Skeletal muscle cell (primary cell): Measurements from ENCODE around the gene SLC10A3.
"Not testable (repeated sequence)": the region's sequence is repeated elsewhere in the genome, so short reads cannot be mapped to it uniquely, and the experiment has no call there.

Experiments
- DNase-seq: peaks from one replicate; pipeline ENCODE4 v3.0.0-alpha.2; 2010; ENCODE audit warnings: low read depth
- H3K4me3 ChIP-seq: 2 replicates; pipeline ENCODE4 v1.5.1; 2011; ENCODE audit warnings: low read depth, mild to moderate bottlenecking, control low read depth, low read length, moderate library complexity

SLC10A3 gene

DNA sequence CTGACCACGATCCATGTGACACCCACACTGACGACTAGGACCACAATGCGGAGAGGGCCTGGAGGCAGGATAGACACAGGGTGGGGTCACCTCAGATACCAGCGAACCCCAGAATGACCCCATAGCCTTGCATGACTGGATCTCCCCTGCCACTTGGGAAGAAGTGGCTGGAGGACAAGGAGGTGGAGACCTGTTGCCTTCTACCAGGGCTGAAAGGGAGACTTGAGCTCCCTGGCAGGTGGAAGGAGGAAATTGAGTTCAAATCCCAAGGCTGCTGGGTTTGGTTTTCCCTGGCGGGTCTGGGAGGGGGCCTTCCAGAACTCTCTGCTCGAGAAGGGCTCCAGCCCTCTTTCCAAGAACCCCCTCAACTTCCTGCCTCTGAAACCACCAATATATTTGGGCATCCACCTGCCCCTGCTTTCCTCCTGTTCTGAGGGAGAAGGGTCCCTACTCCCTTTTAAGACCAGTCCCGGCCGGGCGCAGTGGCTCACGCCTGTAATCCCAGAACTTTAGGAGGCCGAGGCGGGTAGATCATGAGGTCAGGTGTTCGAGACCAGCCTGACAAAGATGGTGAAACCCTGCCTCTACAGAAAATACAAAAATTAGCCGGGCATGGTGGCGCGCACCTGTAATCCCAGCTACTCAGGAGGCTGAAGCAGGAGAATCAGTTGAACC, 22.6 kb upstream of the SLC10A3 start:
- no peak for DNase-seq
- H3K4me3 ChIP-seq, result no peak overlapping the region

DNA sequence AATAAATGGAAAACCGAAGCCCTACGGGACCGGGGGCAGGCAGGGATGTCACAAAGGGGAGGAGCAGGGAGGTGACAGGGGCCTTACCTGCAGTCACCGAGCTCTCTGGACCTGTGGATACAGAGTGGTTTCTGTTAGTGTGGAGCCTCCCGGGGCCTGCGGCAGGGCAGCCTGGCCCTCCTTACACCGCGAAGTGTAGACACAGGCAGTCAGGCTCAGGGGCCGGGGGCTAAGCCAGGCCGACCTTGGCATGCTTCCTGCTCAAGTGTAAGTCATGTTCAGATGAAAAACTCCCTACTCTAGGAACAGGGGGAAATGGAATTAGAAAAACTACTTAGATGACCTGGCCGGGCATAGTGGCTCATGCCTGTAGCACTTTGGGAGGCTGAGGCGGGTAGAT, 21.3 kb upstream of the SLC10A3 start:
- no peak for DNase-seq
- no peak overlapping the region for H3K4me3 ChIP-seq

DNA sequence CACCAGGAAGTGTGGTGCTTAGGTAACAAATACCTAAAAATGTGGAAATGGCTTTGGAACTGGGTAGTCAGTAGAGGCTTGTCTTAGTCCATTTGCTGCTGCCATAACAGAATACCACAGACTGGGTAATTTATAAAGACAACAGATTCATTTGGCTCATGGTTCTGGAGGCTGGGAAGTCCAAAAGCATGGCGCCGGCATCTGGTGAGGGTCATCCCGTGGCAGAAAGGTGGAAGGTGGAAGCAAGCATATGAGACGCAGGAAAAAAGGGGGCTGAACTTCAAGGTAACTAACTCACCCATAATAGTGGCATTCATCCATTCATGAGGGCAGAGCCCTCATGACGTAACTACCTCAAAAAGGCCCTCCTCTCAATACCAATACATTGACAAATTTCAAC, 19.0 kb upstream of the SLC10A3 start:
- DNase-seq, result no peak
- no peak overlapping the region for H3K4me3 ChIP-seq

DNA sequence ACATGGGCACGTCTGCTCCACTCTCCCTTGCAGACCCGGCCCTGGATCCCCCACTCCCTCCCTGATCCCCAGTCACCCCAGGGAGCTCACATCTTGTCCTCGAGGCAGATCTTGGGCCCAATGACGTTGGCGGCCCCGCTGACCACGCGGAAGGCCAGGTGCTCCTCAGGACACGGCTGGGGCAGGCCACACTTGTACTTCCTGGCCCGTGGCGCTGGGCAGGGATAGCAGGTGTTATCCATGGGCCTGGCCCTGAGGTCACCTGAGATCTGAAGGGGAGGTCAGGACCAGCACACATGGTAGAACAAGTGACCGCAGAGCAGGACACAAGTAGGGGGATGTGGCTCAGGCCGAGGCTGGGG, 17.9 kb upstream of the SLC10A3 start:
- no peak overlapping the region for H3K4me3 ChIP-seq
- DNase-seq, result no peak

DNA sequence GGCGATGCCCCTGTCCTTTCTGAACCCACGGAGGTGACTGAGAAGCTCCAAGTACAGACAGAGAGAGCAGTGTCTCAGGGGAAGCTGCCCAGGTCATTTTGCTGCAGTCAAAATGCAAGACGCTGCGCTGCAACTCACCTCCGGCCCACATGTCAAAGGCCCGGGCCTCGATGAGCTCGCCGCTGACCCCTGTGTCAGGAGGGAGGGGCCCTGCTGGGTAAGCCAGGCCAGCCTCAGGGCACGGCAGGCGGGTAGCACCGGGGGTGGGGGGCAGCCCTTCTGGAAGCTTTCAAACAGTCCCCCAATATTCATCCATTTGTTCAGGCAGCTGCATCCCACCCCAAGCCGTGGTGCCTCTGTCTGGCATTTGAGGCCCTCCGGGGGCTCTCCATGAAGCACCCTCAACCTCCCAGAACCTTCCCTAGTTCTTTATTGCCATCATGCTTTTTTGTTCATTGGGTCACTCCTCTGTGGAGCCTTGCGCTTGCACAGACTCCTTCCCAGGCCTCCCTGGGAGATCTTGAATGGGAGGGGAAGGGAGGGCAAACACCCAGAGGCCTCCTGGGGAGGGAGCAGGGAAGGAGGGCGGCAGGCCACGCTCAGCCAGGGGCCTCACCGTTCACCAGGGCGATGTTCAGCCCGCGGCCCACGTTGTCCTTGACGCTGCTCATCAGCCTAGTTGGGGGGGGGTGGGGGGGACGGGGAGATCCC, 17.4 kb upstream of the SLC10A3 start:
- no peak for DNase-seq

DNA sequence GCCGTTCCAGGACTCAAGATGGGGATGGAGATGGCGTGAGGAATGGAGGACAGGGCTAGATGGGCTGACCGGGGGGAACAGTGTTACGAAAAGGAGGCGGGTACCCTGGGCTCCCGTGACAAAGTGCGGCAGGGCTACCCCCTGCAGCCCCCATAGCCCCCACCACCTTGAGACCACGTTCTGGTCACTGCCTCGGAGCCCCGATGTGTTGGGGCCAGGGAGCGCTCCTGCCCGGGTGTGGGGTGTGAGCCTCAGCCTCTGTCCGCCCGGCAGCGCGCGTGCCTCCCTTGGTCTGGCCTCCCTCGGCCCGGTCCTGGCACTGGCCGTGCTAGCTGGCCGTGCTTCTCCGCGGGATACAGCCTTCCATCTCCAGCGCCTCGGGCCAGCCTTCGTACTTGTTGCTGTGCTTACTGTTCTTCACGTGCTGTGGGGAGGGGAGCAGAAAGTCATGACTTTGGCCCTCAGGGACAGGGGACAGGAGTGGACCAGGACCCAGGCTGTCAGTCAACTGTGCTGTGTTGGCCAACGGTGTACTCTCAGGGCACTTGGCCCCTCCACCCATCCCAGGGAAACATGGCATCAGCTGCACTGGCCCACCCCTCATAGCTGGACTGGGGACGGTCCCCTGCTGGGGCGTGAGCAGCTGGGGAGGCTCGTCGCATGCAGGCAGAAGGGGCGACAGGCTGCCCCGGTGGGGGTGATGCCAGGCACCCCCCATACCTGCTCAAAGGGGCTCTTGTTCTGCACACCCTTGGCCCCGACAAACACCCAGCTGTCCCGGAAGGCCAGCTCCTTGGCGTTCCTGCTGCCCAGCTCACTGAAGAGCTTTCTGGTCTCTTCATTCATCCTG, 16.3 kb upstream of the SLC10A3 start:
- DNase-seq, result no peak
- no peak overlapping the region for H3K4me3 ChIP-seq

More for the DNA sequence above, 17.4 kb upstream of the SLC10A3 start:
- no peak overlapping the region for H3K4me3 ChIP-seq

DNA sequence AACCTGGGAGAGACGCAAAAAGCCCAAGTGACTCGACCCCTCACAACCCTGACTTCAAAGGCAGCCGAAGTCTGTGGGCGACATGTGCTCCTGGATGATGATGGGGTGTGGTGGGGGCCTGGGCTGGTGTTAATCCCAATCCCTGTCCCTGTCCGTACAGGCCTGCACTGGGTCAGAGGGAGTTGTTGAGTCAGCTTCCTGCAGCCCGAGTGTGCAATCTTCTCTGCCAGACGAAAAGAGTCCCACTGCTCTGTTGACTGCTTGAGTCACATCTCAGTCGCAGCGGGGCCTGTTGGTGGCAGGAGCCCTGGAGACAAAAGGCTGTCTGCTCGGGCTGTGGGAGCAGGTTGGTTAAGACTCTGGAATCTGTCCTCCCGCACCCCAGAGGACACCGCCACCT, 15.3 kb upstream of the SLC10A3 start:
- H3K4me3 ChIP-seq, result no peak overlapping the region
- DNase-seq, result no peak

DNA sequence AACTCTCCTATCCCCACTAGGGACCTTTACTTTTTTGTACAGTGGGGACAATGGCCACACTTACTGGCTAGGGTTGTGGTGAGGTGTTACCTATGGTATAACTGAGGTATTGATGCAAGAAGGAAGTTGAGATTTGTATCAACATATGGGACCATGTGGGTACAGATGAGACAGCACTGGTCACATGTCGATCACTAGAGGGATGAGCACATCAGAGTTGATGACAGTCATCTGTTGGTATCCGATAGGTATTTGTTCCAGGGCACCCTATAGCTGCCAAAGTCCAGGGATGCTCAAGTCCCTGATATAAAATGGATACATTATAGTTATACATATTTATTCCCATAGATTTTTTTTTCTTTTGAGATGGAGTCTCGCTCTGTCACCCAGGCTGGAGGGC, 12.6 kb upstream of the SLC10A3 start:
- DNase-seq, result no peak
- H3K4me3 ChIP-seq, result no peak overlapping the region

DNA sequence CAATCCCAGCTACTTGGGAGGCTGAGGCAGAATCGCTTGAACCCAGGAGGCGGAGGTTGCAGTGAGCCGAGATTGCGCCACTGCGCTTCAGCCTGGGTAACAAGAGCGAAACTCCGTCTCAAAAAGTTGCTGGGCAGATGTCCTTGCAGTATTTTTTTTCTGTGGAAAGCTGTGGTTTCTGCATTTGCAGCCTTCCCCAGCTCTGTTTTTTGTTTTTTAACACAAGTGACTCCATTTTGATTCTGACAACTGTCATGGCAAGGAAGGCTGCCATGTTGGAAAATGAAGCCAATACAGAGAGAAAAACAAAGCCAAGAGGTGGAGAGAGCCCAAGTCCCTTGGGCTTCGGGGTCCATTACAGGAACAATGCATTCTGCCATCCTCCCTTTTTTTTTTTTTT, 11.7 kb upstream of the SLC10A3 start:
- no peak overlapping the region for H3K4me3 ChIP-seq
- no peak for DNase-seq

DNA sequence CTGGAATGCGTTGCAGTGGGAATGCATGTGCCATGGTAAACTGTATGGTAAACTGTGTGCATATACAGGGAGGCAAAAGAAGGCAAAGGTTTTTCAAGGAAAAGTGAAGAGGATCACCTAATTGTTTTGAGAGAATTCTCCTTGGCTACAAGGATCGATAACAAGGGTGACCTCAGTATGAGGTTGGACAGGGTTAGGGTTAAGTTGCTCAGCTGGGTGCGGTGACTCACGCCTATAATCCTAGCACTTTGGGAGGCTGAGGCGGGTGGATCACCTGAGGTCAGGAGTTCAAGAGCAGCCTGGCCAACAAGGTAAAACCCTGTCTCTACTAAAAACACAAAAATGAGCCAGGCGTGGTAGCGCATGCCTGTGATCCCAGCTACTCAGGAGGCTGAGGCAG, 11.0 kb upstream of the SLC10A3 start:
- not testable (repeated sequence) for DNase-seq

DNA sequence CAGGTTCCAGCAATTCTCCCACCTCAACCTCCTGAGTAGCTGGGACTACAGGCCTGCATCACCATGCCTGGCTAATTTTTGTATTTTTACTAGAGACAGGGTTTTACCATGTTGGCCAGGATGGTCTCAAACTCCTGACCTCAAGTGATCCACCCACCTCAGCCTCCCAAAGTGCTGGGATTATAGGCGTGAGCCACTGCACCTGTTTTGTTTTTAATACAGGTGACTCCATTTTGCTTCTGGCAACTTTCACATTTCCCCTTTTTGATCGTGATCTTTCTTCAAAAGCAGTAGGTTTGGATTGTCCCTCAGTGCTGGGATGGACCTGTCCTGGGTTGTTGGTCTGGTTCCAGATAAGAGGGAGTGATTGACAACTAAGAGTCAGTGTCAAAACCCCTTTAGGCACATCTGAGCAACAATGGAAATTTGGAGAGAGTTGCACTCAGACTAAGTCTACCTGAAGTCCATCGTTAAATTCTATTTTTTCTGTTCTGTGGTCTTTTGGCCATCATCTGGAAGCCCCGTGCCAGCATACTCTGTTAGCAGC, 6.2 kb upstream of the SLC10A3 start:
- H3K4me3 ChIP-seq, DNase-seq: not testable (repeated sequence)

More for the DNA sequence above, 11.0 kb upstream of the SLC10A3 start:
- not testable (repeated sequence) for H3K4me3 ChIP-seq

DNA sequence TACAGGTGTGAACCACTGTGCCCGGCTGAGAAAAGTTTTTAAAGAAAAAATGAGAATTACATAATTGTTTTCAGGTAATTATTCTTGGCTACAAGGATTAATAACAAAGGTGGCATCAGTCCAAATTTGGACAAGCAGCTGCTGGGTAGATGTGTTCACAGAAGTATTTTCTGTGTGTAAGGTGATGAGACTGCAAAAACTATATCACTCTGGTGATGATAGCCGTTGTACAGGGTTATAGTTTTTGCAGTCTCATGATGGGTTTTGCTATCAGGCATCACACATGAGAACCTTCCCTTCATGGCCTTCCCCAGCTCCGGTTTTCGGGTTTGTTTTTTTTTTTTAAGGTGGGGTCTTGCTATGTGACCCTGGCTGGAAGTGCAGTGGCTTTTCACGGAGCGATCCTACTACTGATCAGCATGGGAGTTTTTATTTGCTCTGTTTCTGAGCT, 5.1 kb upstream of the SLC10A3 start:
- no peak for DNase-seq
- H3K4me3 ChIP-seq, result no peak overlapping the region

DNA sequence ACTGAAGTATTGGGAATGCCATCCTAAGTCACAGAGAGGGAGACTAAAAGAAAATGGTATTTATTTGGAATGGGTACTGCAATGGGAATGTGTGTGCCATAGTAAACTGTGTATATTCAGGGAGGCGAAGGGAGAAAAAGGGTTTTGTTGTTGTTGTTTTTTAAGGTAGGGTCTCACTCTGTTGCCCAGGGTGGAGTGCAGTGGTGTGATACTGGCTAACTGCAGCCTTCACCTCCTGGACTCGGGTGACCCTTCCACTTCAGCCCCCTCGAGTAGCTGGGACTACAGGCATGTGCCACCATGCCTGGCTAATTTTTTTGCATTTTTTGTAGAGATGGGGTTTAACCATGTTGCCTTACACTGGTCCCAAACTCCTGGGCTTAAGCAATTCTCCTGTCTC, 4.3 kb upstream of the SLC10A3 start:
- no peak overlapping the region for H3K4me3 ChIP-seq
- DNase-seq, result no peak

DNA sequence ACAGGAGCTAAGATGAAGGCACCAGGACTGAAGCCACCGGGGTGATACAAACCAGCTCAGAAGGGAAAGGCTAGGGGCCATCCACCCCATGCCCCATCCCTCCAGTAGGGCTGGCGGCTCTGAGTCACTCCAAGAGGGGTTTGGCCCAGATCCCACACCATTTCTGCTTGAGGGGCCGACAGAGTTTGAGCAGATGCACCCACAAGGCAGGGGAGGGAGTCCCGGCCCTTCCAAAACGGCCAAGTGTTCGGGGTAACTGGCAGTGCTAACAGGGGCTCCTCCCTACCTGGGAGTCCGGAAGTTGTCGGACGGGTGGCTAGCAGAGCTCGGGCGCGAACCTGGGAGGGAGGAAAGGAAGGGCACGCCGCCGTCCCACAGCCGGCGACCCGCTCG, 412 bp downstream of the SLC10A3 start:
- no peak for DNase-seq

DNA sequence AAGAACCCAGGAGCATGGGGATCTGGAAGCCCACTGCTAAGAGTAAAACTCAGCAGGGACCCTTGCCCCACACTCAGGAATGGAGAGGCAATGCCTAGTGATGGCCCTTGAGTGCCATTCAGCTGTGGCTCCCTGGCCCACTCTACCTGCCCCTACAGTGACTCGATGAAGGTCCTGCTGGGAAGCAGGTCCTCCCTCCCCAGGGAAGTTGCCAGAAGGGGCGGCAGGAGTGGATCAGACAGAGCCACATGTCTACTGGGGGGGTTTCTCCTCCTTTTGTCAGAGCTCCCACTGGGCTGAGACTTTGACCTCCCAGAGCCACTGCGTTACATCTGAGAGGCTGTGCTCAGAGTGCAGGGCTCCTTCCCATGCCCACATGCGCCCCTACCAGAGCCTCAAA, 1.2 kb downstream of the SLC10A3 start:
- DNase-seq, result no peak
- H3K4me3 ChIP-seq, result peak overlapping the region; percentile 66

More for the DNA sequence above, 412 bp downstream of the SLC10A3 start:
- H3K4me3 ChIP-seq, result peak overlapping the region; percentile 66

DNA sequence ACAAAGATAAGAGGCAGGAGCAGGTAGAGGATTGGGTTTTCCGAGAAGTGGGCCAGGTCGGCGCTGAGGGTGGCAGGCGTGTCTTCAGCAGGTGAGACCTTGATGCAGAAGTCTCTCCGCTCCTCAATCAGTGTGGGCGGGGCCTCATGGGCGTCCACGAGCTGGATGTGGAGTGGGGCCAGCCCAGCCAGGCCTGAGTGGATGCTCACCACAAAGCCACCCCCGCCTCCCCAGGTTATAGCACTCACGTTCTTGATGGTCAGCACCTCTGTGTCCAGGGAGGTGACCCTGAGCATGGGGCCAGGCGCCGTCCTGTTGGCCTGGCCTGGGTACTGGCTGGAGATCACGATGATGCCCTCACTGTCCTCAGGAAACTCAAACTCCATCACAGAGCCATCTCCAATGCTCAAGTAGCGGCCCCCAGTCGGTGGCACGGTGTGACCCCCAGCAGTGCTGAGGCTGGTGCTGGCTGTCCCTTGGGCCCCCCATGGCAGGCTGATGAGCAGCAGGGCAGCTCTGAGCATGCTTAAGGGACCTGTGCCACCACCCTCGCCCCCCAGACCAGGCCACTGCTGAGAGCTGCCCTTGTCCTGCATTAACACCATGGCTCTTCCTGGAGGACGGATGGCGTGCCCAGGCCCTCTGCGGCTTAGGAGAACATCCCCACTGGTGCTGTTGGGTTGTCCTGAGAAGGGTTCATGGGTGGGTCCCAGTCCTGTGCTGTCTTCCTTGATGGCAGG, 1.9 kb downstream of the SLC10A3 start:
- no peak overlapping the region for H3K4me3 ChIP-seq
- no peak for DNase-seq

DNA sequence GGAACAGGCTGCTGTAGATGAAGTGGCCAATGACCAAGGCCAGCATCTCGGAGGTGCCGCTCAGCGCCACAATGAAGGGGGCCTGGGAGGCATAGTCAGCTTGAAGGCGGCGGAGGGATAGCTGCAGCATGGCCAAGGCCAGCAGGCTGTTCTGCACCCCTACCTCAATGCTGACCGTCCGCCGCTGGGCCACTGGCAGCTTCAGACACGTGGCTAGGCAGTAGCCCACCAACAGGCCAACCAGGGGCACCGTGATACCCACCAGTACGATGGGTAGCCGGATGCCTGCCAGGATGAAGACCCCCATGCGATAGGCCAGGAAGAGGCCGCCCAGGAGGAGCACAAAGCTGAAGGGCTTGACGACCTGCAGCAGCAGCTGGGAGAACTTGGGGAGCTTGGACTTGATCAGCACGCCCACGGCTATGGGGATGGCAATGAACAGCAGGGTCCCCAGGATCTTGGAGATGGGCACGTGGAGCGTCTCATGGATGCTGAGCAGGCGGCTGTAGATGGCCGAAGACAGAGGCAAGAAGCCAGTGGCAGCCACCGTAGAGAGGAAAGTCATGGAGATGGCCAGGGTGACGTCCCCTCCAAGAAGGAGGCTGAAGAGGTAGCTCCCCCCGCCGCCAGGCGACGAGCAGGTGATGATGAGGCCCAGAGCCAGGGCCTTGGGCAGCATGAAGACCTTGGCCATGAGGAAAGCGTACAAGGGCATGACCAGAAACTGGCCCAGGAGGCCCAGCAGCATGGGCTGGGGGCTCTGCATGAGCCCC, 2.7 kb downstream of the SLC10A3 start:
- no peak overlapping the region for H3K4me3 ChIP-seq
- no peak for DNase-seq

DNA sequence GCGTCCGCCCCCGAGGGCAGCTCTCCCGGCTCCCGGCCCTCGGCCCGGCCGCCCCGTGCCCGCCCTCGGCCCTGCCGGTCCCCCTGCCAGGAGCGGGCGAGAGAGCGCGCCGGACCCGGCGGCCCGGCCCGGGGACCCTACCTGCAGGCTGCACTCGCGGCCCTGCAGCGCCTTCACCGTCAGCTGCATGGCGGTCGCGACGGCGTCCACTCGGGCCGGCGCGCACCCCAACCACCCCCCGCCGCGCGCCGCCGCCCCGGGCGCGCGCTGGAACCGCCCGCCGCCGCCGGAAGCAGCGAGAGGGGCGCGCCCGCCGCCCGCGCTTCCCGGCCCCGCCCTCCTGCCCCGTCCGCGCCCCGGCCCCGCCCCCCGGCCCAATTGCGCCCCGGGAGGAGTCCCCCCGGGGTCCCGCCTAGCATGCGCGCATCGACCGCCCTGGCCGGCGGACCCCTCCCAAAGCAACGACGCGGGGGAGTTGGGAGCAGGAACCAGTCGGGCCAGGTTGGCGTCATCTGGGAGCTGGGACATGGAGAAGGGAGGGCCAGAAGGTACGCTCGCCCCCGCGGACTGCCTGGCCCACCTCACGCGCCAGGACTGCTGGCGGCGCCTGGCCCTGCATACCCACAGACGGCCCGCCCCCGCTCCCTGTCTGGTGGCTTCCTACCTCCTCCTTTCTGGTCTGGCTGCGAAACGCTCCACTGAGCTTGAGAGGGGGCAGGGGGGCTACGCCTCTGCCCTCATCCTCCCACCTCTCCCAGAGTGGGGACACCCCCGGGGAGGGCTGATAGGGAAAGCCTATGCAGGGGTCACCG, 3.8 kb downstream of the SLC10A3 start, which contains the start of gene UBL4A:
Gene UBL4A (minus strand): TSS at position 220 of the 812 bp plus-strand sequence. CDS start 31 bp downstream, at position 189.
- H3K4me3 ChIP-seq, result peak within 1 kb of the TSS; percentile 47
- DNase-seq, result peak; percentile 4
